Endodermal cell (in vitro differentiated cells): ENCODE data around the gene CEACAM6. TPM values are rescaled to one million over a fixed set of nuclear protein-coding genes. Genes with fewer than 3 reads are reported as not detected.

Source experiments
- DNase-seq: peaks from one replicate; pipeline ENCODE4 v3.0.0-alpha.2; 2017
- H3K27ac ChIP-seq: 2 replicates; pipeline ENCODE4 v1.5.1; 2013; ENCODE audit warnings: mild to moderate bottlenecking, low read depth, low read length, moderate library complexity
- H3K27me3 ChIP-seq: 2 replicates; pipeline ENCODE4 v1.6.1; 2013; ENCODE audit warnings: mild to moderate bottlenecking, low read length, moderate library complexity; ENCODE audit not compliant: insufficient read depth, control insufficient read depth, poor library complexity, severe bottlenecking
- H3K36me3 ChIP-seq: 2 replicates; pipeline ENCODE4 v1.7.0; 2013; ENCODE audit warnings: mild to moderate bottlenecking, low read length, moderate library complexity; ENCODE audit not compliant: control insufficient read depth, insufficient read depth
- H3K4me1 ChIP-seq: one replicate; pipeline ENCODE4 v1.7.0; 2013; ENCODE audit warnings: low read length; ENCODE audit not compliant: control insufficient read depth, insufficient read depth
- H3K4me3 ChIP-seq: 2 replicates; pipeline ENCODE4 v1.5.1; 2013; ENCODE audit warnings: mild to moderate bottlenecking, low read length, moderate library complexity
- H3K9ac ChIP-seq: 2 replicates; pipeline ENCODE4 v1.6.1; 2013; ENCODE audit warnings: mild to moderate bottlenecking, low read length, moderate library complexity; ENCODE audit not compliant: poor library complexity, severe bottlenecking; ENCODE audit errors: extremely low read depth
- H3K9me3 ChIP-seq: 2 replicates; pipeline ENCODE4 v1.6.1; 2013; ENCODE audit warnings: mild to moderate bottlenecking, low read length, moderate library complexity; ENCODE audit not compliant: control insufficient read depth
- H3K27ac Mint-ChIP-seq: 2 replicates; pipeline ENCODE4 v1.8.0; 2020; ENCODE audit warnings: mixed read lengths
- H3K27me3 Mint-ChIP-seq: 2 replicates; pipeline ENCODE4 v1.8.0; 2021; ENCODE audit warnings: mild to moderate bottlenecking, mixed read lengths; ENCODE audit not compliant: insufficient read depth
- H3K36me3 Mint-ChIP-seq: 2 replicates; pipeline ENCODE4 v1.8.0; 2020; ENCODE audit warnings: low read depth, mixed read lengths
- H3K4me1 Mint-ChIP-seq: 2 replicates; pipeline ENCODE4 v1.8.0; 2020; ENCODE audit warnings: mixed read lengths
- H3K4me3 Mint-ChIP-seq: 2 replicates; pipeline ENCODE4 v1.8.0; 2020; ENCODE audit warnings: mild to moderate bottlenecking, moderate library complexity, mixed read lengths
- H3K9me3 Mint-ChIP-seq: 2 replicates; pipeline ENCODE4 v1.8.0; 2020; ENCODE audit warnings: mild to moderate bottlenecking, mixed read lengths
- WGBS, 2 experiments: methylation state at CpG; one replicate each; pipeline versions ENCODE4 v1.1.5 to v1.1.7; 2013; ENCODE audit warnings: missing lambda C conversion rate in 2 of 2, mixed read lengths in 1 of 2; ENCODE audit not compliant: insufficient coverage in 1 of 2, insufficient read length in 1 of 2; 5-methylcytosine and 5-hydroxymethylcytosine counted together
- total RNA-seq, 2 donors: library from RNA; stranded (reverse); fragmentation: NEBNext Ultra II Directional in 1 of 2; extraction: Animal tissue kit (Norgen Biotek cat#: 25700) in 1 of 2; gene quantifications; 2 replicates in 1 of 2; 3 replicates in 1 of 2; pipeline ENCODE4 v1.2.1, GENCODE V29; 2021
- TF ChIP-seq, protein P1 (sequence below): fragments of 200-600 bp; sonication (generic); conservative IDR thresholded peaks from 2 replicates; pipeline ENCODE4 v1.5.0; 2021; ENCODE audit warnings: antibody characterized with exemption, mild to moderate bottlenecking

The CEACAM6 gene
- total RNA-seq, 2 donors from 2014 or later = not detected

DNA sequence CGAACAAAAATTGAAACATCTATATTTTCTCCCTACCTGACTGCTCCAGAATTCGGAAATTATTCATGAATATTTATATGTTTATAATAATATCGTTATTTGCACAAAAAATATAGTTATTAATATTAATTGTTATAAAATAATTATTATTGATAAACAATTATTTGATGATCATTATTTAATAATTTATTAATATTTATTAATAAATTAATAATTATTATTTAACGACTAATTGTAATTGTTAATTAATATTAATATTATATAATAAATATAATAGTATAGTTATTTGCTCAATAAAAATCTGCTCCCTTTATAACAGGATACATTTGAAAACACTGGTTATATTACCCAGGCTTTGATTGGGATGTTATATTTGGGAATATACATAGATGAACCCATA, 14.3 kb downstream of the CEACAM6 start:
- no CpG with 5 or more reads among the region's 4 CpGs for WGBS, 2 experiments
- Mint-ChIP-seq H3K36me3 (no peaks in the 10 kb centered on the region), H3K9me3 (peaks cover 50% of the 10 kb centered on the region), H3K4me3 (no peak overlapping the region), H3K4me1 (no peaks in the 10 kb centered on the region), H3K27me3 (peaks cover 3% of the 10 kb centered on the region), H3K27ac (no peak overlapping the region)
- Histone ChIP-seq H3K9me3 (no peaks in the 10 kb centered on the region), H3K27me3 (peaks cover 17% of the 10 kb centered on the region), H3K9ac (no peak overlapping the region), H3K4me1 (peaks cover 2% of the 10 kb centered on the region), H3K27ac (no peak overlapping the region), H3K36me3 (no peaks in the 10 kb centered on the region), H3K4me3 (no peak overlapping the region)
- DNase-seq = no peak
- TF ChIP-seq, protein P1, sequence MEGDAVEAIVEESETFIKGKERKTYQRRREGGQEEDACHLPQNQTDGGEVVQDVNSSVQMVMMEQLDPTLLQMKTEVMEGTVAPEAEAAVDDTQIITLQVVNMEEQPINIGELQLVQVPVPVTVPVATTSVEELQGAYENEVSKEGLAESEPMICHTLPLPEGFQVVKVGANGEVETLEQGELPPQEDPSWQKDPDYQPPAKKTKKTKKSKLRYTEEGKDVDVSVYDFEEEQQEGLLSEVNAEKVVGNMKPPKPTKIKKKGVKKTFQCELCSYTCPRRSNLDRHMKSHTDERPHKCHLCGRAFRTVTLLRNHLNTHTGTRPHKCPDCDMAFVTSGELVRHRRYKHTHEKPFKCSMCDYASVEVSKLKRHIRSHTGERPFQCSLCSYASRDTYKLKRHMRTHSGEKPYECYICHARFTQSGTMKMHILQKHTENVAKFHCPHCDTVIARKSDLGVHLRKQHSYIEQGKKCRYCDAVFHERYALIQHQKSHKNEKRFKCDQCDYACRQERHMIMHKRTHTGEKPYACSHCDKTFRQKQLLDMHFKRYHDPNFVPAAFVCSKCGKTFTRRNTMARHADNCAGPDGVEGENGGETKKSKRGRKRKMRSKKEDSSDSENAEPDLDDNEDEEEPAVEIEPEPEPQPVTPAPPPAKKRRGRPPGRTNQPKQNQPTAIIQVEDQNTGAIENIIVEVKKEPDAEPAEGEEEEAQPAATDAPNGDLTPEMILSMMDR = no peak

DNA sequence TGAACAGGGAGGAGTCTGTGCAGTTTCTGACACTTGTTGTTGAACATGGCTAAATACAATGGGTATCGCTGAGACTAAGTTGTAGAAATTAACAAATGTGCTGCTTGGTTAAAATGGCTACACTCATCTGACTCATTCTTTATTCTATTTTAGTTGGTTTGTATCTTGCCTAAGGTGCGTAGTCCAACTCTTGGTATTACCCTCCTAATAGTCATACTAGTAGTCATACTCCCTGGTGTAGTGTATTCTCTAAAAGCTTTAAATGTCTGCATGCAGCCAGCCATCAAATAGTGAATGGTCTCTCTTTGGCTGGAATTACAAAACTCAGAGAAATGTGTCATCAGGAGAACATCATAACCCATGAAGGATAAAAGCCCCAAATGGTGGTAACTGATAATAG, 16.1 kb downstream of the CEACAM6 start:
- Mint-ChIP-seq H3K4me3 (no peak overlapping the region), H3K36me3 (no peaks in the 10 kb centered on the region), H3K9me3 (peaks cover 46% of the 10 kb centered on the region), H3K27me3 (peaks cover 3% of the 10 kb centered on the region), H3K27ac (no peak overlapping the region), H3K4me1 (no peaks in the 10 kb centered on the region)
- WGBS, 2 experiments = 92 to 93% methylated on average over 2 of the region's 2 CpGs
- peaks cover 1% of the 10 kb centered on the region for H3K27me3 ChIP-seq
- TF ChIP-seq, protein P1 = no peak
- H3K4me3 ChIP-seq = no peak overlapping the region
- H3K9ac ChIP-seq = no peak overlapping the region
- peaks cover 2% of the 10 kb centered on the region for H3K4me1 ChIP-seq
- no peak for DNase-seq
- no peaks in the 10 kb centered on the region for H3K36me3 ChIP-seq
- H3K27ac ChIP-seq = no peak overlapping the region
- H3K9me3 ChIP-seq = no peaks in the 10 kb centered on the region

DNA sequence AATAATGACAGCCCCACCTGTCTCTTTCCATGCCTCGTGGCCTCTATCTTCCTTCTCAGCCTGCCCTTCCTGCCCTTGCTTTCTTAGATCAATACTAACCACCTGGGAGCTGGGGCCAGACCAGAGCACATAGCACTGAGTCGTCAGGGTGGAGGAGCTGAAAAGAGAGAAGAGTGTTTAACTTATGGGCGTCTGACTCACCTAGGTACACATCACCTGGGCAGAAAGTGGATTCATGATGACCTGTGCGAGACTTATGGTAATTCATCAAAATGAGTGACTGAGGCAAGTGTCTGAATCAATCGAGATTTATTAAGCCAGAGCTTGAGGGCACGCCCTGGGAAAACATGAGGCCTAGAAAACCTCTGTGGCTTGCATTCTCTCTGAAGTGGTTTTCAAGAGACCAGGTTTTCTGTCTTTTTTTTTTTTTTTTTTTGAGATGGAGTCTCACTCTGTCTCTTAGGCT, 19.2 kb downstream of the CEACAM6 start:
- TF ChIP-seq, protein P1 = no peak
- no peak for DNase-seq
- Mint-ChIP-seq H3K4me3 (no peak overlapping the region), H3K27ac (no peak overlapping the region), H3K27me3 (peaks cover 3% of the 10 kb centered on the region), H3K36me3 (no peaks in the 10 kb centered on the region), H3K9me3 (peaks cover 59% of the 10 kb centered on the region), H3K4me1 (no peaks in the 10 kb centered on the region)
- no peak overlapping the region for H3K27ac ChIP-seq
- no peaks in the 10 kb centered on the region for H3K9me3 ChIP-seq
- H3K27me3 ChIP-seq = peaks cover 8% of the 10 kb centered on the region
- no peak overlapping the region for H3K4me3 ChIP-seq
- H3K36me3 ChIP-seq = no peaks in the 10 kb centered on the region
- H3K4me1 ChIP-seq = peaks cover 2% of the 10 kb centered on the region
- H3K9ac ChIP-seq = no peak overlapping the region
- WGBS, 2 experiments = 80 to 93% methylated on average over 4 to 6 of the region's 6 CpGs
